GM21786 (cell line): ENCODE results near the gene CIB1.

Experiments used
- ATAC-seq: cut with Tn5 transposase; IDR thresholded peaks from one replicate; pipeline ENCODE4 v1.9.1; 2021; ENCODE audit not compliant: unreplicated experiment

Gene CIB1

DNA sequence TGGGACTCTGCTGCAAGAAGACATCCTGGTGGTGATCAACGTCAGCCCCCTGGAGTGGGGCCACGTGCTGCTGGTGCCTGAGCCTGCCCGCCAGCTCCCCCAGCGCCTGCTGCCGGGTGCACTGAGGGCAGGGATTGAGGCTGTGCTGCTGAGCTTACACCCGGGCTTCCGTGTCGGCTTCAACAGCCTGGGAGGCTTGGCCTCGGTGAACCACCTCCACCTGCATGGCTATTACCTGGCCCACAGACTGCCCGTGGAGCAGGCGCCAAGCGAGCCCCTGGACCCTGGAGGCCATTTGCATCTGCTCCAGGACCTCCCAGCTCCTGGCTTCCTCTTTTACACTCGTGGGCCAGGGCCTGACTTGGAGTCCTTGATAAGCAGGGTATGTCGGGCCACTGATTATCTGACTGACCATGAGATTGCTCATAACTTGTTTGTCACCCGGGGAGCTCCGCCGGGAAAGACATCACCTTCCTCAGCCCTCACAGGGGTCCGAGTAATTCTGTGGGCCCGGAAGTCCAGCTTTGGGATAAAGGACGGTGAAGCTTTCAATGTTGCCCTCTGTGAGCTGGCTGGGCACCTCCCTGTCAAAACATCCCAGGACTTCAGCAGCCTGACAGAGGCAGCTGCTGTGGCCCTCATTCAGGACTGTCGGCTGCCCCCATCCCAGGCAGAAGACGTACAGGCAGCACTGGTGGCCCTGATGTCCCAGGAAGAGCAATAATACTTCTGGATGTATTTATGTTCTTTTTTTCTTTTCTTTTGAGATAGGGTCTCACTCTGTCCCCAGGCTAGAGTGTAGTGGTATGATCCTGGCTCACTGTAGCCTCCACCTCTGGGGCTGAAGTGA is 7.8 kb upstream of the CIB1 start:
- ATAC-seq: no peak

GRCh38 chr15:90240856-90241255 is 7.1 kb upstream of the CIB1 start:
- ATAC-seq: no peak

DNA sequence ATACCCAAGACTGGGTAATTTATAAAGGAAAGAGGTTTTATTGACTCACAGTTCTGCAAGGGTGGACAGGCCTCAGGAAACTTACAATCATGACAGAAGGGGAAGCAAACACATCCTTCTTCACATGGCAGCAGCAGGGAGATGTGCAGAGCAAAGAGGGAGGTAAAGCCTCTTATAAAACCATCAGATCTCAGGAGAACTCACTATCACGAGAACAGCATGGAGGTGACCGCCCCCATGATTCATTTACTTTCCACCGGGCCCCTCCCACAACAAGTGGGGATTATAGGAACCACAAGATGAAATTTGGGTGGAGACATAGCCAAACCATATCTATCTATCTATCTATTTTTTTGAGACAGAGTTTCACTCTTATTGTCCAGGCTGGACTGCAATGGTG is 5.6 kb upstream of the CIB1 start:
- ATAC-seq: no peak

DNA sequence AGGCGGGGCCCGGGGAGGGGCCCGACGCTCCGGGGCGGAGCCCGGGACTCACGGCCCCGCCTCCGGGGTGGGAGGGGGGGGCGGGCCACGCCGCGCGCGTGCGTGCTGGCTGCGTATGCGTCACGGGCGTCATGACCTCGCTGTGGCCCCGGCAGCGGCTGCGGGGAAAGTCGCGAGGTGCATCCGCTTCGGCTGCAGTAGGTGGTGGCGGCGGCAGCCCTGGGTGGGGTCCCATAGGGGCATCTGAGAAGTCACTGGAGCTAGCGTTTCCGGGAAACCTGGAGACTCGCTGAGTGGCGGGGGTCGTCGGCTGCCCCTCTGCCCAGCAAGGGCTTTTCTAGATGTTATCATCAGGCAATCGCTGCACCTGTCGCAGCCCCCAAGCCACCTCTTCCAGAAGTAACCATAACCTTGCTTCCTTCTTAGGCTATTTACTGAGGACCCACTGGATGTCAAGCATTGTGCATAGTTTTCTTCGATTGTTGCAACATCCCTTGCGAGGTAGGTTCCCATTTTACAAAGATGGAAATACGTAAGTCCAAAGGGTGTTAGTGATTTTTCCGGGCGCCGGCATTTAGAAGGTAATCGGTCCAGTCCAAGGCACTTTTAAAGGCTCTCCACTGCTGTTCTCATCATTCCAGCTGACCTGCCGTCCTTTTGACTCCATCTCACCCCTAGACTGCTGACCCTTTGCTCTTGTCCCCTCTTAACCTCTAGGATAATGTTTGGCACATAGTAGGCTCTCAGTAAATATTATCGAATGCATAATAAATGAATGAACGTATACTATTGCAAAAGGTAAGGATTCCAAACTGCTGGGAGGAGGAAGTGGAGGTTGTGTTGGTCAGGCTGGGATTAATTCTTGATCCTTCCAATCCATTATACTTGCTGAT is 601 bp upstream of the CIB1 start, which contains the start of gene GDPGP1:
Gene GDPGP1 (plus strand): TSS at position 114 of the 893 bp plus-strand sequence. CDS start 6,700 bp downstream, outside the sequence.
- ATAC-seq: peak; percentile 51

- ATAC-seq: no peak
Observed at GRCh38 chr15:90232941-90233386, 777 bp downstream of the CIB1 start.

- no peak for ATAC-seq
Observed at GRCh38 chr15:90232196-90232595, 1.5 kb downstream of the CIB1 start.

DNA sequence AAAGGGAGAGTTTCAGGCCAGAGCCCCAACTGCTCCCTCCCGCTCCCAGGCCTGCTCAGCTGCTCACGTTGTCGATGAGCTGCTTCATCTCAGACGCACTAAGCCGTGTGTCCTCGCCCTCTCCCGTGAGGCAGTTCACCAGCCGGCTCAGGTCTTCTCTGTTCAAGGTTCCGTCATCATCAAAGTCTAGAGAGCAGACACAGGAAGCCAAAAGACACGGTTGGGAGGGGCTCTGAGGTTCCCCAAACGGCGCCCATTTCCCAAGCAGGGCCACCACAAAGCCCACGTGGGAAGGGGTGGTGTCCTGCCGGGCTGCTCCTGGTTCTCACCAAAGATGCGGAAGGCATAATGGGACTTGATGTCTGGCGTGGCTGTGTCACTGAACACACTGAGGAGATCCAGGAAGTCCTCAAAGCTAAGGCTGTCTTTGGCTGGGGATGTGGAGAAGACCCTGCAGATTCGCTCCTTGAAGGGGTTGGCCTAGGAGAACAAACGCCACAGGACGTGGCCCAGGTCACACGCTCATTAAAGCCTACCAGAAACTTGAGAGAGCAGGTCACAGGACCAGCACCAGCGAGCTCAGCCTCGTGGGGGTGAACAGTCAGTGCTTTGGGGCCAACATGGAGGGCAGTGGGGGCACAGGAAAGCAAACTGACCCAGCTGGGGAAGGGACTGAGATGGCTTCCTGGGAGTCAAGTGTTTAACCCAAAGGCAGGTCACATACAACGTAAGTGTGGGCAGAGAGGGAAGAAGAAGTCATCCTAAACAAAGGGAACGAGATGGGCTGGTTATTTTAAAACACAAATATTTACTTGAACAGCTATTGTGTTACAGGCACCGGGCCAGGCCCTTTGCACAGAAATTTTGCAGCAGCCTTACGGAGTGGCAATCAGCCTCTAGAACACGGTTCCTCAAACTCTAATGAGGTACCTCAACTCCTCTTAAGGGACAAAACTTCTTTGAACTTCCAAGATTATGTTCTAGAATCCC is 2.4 kb downstream of the CIB1 start:
- ATAC-seq: no peak

DNA sequence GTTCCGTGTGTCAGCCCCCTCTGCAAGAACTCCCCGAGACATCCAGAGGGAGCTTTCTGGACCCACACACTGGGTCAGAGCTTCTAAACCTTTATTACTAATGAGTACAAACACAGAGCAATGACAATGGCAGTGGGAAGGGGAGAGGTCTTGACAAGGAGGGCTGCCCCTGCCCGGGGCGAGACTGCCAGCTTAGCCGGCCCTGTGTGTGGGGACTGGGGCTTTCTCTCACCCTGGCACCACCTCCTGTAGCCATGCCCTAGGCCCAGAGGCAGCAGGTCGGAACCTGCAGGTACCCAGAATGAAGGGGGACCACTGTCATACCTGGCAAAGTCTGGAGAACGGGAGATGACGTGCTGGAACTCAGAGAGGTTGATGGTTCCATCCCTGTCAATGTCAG is 3.1 kb downstream of the CIB1 start:
- ATAC-seq: no peak

GRCh38 chr15:90230071-90230494 is 3.7 kb downstream of the CIB1 start:
- ATAC-seq: no peak

DNA sequence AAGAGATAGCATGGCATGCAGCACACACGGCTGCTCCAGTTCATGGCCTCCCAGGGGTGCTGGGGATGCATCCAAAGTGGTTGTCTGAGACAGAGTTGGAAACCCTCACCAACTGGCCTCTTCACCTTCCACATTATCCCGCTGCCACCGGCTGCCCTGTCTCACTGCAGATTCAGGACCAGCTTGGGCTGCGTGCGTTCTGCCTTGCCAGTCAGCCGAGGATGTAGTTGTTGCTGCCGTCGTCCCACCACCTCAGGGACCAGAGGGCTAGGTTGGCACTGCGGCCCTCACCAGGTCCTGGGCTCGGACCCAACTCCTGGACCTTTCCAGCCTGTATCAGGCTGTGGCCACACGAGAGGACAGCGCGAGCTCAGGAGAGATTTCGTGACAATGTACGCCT is 4.8 kb downstream of the CIB1 start:
- no peak for ATAC-seq

- no peak for ATAC-seq
Observed at GRCh38 chr15:90227816-90228772, 5.6 kb downstream of the CIB1 start.

DNA sequence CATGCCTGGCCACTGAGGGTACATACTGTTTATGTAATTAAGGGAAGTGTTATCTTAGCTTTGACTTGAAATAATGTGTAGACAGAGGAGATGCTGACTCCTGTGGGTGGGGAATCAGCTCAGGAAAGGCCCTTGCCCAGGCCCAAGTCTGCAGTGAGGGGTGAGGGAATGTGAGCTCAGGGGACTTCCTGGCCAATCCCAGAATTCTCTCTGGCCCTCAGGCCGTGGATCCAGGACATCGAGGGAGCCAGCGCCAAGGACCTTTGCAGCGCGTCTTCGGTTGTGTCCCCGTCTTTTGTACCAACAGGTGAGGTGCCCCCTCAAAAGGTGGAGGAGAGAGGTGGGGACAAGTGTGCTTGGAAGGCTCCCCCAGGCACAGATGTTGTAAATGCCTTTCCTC is 6.4 kb downstream of the CIB1 start:
- ATAC-seq: no peak

DNA sequence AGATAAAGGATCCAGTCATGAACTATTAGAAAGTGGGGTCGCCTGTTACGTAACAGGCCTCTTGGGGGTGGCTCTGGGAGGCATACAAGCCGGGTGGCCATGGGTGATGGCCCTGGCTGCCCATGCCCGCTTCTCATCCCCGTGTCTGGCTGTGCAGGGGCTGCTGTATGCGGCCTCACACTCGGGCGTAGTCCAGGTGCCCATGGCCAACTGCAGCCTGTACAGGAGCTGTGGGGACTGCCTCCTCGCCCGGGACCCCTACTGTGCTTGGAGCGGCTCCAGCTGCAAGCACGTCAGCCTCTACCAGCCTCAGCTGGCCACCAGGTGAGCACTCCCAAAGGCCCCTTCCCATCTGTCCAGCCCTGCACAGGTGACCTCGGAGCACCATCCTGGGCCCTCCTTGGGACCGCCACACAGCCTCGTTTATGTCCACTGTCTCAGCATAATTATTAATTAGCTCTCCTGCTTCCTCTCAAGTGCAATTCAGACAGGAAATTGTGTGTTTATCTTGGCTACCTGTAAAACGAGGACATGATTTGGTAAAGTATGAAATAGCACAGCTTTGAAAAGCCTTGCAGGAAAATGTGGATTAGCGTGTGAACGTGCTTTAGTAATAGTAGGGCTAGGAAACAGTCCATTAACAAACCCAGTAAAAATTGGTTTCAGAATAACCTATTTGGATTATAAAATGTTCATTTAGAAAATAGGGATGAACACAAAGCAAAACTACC is 8.1 kb downstream of the CIB1 start:
- no peak for ATAC-seq

- no peak for ATAC-seq
Observed at GRCh38 chr15:90225047-90225446, 8.7 kb downstream of the CIB1 start.

DNA sequence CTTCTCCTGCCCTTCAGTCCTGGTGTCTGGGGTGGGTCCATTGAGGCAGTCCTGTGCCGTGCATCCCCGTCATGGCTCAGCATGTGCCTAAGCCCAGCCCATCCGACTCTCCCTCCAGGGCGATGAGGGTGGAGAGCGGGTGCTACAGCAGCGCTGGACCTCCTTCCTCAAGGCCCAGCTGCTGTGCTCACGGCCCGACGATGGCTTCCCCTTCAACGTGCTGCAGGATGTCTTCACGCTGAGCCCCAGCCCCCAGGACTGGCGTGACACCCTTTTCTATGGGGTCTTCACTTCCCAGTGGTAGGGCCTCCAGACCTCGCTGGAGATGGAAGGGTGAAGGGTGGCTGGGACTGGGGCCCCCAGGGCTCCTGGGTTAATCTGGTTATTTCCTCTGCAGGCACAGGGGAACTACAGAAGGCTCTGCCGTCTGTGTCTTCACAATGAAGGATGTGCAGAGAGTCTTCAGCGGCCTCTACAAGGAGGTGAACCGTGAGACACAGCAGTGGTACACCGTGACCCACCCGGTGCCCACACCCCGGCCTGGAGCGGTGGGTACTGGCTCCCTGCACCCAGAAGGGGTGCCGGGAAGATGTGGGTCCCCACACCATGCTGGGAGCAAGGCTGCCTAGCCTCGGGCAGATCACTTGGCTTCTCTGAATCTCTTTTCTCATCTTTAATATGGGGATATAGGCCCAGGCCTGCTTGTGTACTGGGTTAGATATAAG is 10.1 kb downstream of the CIB1 start:
- ATAC-seq: no peak

DNA sequence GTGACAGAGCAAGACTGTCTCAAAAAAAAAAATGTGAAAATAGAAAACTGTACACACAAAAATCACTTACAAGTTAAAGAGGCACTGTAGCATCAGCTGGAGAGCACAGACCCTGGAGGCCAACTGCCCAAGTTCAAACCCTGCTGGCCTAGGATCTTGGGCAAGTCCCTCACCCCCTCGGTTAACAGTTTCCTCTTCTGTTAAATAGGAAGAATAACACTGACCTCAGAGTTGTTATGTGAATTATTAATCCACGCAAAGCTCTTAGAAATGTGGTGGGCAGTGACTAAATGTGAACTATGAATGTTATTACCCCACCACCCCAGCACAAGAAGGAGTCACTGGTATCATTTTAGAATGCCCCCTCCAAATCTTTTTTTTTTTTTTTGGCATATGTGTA is 11.2 kb downstream of the CIB1 start:
- no peak for ATAC-seq

- no peak for ATAC-seq
Observed at GRCh38 chr15:90221246-90221900, 12.4 kb downstream of the CIB1 start.
